KG1 (cell line): Measurements from ENCODE around the gene SCAP.
A peak's percentile ranks its signal among the peaks of the same experiment; 100 is the strongest.
"Not testable (repeated sequence)": the region's sequence is repeated elsewhere in the genome, so short reads cannot be mapped to it uniquely, and the experiment has no call there.

Experiments
- DNase-seq: peaks from one replicate; lab custom pipeline; 2025; lab: John Stamatoyannopoulos, UW

Gene SCAP

DNA sequence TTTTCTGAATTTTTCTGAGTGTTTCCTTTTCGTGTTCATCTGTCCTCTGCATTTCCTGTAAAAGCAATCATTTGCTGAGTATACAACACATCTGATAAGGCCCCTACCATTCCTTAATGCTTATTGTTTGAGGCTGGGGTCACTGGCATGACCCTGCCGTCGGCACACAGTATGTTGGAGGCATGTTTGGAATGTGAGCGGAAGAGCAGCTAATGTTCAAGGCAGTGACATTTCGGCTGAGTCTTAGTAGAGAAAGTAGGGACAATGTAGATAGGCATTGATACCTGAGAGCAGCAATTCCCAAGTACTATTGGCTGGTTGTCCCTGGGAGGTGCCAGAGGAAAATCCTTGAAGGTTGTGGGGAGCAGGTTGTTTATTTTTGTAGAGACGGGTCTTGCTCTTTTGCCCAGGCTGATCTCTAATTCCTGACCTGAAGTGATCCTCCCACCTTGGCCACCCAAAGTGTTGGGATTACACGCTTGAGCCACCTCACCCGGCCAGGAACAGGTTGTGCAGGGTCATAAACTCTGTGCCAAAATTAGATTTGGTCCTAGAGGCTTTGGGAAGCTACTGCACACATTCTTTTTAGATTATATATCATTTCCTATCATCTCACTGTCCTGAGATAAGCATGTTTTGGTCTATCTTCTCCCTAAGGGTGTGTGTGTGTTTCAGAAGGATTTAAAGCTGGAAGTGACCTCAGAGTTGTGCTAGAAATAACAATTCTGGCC lies 81.4 kb downstream of the SCAP start:
- no peak for DNase-seq

DNA sequence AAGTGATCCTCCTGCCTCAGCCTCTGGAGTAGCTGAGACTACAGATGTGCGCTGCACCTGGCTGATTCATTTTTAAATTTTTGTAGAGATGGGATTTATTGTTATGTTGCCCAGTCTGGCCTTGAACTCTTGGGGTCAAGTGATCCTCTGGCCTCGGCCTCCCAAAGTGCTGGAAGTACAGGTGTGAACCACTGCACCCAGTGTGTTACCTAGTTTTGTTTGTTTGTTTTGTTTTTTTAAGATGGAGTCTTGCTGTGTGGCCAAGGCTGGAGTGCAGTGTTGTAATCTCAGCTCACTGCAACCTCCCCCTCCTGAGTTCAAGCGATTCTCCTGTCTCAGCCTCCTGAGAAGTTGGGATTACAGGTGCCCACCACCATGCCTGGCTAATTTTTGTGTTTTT lies 82.8 kb downstream of the SCAP start:
- no peak for DNase-seq

DNA sequence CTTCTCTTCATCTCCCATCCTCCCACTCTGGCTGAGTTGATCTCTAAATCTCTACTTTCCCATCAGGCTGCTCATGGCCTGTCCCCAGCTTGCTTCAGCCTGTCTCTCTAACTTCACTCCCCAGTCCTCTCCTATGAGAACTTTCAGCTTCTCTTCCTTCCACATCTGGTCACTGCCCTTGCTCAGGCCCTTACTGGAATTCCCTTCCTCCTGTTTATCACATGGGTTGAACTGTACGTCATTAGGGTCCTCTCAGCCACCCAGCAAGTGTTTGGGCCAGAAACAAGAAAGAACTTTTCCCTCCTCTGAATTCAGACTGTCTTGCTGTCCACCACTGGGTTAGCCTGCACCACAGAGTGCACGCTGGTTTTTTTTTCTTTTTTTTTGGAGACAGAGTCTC lies 89.9 kb downstream of the SCAP start:
- DNase-seq, result no peak

DNA sequence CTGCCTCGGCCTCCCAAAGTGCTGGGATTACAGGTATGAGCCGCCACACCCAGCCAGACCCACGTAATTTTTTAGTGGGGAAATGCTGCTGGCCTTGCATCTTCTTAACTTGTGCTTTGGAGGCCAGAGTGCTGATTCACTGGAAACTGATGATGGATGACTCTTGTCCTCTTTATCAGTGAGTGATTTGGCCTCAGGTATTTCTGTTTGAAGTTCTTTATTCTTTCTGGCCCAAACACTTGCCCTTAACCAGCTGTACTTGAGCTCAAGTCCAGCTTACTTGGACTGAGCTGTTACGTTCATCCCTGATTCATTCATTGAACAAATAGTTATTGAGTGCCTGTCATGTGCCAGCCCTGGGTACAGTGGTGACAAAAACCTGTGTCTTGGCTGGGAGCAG lies 90.7 kb downstream of the SCAP start:
- no peak for DNase-seq

DNA sequence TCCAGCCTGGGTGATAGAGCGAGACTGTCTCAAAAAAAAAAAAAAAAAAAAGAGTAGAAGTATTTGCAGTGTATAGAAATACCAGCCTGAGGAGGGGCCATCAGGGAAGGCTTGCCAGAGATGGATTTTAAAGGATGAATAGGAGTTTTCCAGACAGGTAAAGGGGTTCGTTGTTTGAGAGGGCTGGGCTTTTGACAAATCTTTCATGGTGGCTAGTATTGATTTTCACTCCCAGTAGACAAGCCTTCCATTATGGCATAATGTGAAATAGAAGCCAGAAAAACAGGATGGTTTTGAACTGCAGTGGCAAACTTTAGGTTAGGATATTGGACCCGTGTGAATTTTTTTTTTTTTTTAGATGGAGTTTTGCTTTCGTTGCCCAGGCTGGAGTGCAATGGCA lies 91.3 kb downstream of the SCAP start:
- DNase-seq, result no peak

DNA sequence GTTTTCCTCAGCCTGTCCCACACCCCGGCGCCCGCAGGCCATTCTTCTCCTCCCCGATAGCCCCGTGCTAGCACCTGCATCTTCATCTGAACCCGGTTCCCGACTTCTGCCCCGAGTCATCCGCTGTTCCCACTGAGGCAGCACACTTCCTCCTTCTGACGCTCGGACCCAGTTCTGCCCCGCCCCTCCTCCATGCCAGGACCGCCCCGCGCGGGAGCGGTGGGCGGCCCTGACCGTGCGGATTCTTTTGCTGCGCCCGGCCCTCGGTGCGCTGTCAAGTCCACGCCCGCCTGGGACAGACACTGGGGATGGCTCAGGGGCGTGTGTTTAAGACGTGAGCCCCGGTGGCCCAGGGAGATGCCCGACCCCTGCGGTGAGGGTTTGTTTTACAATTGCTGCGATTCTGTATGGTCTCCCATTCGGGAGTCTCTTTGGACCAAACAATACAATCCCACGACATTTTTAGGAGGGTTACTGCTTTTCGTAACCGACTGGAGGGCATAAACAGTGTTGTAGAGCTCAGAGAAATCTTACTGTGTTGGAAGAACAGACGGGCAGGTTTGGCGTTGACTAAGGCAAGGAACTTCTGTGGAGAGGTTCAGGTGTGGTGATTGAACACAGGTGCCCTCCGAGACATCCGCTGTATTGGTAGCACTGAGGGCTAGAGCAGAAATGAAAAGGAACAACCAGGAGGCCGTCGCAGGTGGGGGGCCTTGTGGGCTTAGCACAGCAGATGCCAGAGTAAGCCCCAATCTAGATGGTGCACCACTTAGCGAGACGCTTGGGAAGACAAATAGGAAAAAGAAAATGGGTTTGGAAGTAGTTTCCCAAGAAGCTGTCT lies 94.2 kb downstream of the SCAP start:
- DNase-seq, result peak; percentile 58

DNA sequence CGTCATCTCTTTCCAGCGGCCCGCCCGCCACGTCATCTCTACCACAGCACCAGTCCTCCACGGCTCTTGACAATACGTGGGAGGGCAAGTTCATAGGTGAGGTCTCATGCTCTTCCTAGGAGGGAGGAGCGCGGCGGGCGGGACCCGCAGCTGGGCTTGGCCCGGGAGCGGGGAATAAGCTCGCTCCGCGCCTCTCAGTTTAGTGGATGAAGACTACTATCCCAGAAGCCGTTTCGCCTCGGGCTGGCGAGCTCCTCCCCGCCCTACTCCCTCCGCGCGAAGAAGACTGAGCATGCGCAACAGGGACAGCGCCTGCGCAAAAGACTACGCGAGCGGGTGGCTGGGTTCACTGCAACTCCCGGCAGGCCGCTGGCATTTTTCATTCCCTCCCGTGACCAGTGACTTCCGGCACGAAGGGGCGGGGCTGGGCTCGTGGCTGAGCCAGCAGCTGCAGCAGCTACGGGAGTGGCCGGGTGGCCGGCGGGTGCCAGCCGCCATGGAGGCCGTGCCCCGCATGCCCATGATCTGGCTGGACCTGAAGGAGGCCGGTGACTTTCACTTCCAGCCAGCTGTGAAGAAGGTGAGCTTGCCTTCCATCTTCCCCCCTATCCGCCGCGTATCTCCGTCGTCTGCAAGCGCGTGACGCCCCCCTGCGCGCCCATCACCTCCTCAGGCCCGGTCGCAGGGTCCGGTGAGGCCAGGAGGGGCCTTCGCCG lies 95.0 kb downstream of the SCAP start, which contains the start of gene PTPN23:
Gene PTPN23 (plus strand): TSS at position 421 of the 716 bp plus-strand sequence. CDS start 76 bp downstream, at position 497.
- peak; percentile 97 for DNase-seq

DNA sequence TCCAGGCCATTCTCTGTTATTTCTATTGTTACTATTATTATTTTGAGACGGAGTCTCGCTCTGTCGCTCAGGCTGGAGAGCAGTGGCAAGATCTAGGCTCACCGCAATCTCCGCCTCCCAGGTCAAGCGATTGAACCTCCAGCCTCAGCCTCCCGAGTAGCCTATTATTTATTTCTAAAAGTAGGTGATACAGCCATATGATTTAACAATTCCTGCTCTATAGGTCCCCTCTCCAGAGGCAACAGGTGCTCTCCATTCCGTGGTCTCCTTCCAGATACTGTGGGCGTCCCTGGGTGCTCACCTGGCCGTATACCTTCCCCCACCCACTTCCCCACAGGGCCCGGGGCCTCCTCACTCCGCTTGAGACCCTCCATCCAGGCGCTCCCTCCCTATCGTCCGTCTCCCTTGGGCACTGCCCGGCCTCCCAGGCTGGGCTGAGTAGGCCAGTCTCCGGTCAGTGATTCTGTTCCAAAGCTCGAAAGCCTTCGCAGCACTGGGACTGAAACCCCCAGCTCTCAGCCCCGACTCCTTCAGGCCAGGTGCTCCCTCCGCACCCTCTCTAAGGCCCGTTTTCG lies 95.6 kb downstream of the SCAP start:
- no peak for DNase-seq

DNA sequence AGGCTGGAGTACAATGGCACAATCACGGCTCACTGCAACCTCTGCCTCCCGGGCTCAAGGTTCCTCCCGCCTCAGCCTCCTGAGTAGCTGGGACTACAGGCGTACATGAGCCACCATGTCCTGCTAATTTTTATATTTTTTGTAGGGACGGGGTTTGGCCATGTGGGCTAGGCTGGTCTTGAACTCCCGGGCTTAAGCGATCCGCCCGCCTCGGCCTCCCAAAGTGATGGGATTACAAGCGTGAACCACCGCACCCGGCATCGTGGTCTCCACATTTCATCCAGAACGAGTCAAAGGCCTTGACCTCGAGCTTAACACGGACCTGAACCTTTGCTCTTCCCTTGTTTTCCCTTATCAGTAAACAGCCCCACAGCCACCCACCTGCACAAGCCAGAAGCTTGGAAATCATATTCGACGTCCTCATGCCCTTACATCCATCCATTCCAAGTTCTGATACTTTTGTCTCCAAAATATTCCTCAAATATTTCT lies 96.3 kb downstream of the SCAP start:
- no peak for DNase-seq

DNA sequence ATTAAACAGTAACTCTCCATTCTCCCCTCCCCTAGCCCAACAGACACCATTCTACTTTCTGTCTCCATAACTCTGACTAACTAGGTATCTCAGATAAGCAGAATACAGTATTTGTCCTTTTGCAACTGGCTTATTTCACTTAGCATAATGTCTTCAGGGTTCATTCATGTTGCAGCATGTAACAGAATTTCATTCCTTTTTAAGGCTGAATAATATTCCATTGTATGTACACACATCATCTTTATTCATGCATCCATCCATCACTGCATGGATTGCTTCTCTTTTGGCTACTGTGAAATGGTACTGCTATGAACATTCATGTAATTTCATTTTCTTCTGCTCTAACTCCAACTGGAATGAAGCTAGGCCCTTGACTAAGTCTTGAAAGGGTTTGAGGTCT lies 96.9 kb downstream of the SCAP start:
- no peak for DNase-seq

DNA sequence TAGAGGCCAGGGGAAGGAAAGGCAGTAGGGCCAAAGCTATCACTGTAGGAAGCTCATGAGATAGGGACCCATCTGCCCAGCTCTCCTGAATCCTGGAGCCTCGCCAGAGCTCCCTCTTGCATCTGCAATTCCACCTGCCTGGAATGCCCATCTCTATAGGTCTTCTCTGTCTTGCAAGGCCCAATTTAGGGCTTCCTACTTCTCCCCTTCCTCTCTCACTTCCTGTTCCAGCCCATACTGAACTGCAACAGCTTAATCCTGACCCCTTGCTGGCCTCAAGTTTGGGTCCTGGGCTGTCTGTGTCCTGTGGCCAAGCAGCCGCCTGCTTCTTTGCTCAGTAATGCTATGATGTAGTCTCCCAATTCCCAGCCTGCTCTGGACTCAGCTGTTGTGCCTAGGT lies 98.6 kb downstream of the SCAP start:
- DNase-seq, result no peak

DNA sequence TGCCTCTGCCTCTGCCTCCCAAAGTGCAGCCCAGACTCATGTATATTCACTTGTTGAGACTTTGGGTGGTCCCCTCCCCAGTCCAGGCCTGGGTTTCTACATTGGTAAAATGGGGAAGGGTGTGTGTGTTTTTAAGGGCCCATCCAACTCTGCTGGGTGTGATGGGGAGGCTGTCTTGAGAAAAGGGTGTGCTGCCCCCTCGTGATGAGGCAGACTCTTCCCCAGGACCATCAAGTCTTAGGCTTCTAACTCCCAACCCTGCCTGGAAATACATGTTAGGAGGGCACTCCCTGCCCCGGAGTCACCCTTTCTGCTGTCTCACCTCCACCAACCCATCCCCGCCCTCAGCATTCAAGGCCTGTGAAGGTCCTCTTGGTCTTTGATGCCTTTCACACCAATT lies 99.3 kb downstream of the SCAP start:
- no peak for DNase-seq

DNA sequence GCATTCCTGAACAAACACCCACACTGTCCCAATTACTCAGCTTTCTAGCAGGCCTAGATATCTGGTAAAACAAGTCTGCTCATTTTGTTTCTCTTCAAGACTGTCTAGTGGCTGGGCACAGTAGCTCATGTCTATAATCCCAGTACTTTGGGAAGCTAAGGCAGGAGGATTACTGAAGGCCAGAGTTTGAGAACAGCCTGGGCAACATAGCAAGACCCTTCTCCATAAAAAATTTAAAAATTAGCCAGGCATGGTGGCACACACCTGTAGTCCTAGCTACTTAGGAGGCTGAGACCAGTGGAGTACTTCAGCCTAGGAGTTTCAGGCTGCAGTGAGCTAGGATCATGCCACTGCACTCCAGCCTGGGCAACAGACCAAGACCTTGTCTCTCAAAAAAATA lies 101.2 kb downstream of the SCAP start:
- DNase-seq, result no peak

DNA sequence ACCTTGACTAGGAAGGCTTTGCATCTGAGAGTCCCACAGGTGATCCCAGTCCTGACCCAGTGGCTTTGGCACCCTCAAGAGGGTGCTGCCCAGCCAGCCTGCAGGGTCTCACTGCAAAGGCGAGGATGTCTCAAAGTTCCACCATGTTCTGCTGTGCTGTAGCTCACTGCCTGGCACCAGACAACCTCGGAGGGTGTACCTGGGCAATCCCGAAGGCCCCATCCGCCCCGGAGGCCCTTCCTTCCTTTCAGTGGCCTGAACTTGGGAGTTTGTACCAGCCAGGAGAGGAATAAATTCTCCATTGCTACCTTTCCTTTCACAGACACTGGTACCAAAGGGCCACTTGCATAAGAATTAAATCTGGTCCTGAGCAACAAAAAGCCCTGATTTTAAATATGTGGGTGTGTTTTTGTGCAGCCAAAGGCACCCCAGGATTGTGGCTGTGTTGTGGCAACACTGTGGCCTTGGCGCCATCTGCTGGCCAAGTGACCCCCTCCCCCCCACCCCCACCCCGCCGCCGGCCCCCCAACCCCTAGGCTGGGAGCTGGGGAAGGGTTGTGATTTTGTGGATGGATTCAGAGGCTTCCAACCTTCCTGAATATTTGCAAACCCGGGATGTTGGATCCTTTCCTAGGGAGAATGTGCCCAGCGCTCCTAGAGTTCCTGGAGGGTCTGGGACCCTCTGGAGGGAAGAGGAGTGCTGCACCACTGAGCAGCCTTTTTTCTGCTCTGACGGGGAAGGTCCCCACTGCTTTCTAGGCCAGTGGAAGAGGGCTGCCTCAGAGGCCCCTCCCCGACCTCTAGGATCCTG lies 104.6 kb downstream of the SCAP start:
- no peak for DNase-seq

DNA sequence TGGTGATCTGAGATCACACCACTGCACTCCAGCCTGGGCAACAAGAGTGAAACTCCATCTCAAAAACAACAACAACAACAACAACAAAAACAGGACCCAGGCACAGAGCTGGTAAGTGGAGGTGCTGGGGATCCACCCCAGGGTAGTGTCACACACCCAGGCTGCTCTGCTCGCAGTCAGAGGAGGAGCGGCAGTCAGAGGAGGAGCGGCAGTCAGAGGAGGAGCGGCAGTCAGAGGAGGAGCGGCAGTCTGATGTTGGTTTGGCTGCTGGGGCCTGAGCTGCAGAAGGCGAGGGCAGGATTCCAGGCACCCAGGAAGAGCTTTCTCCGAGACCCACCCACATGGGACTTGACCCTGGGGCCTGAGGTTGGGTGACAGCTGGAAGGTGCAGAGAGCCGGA lies 105.7 kb downstream of the SCAP start:
- not testable (repeated sequence) for DNase-seq

DNA sequence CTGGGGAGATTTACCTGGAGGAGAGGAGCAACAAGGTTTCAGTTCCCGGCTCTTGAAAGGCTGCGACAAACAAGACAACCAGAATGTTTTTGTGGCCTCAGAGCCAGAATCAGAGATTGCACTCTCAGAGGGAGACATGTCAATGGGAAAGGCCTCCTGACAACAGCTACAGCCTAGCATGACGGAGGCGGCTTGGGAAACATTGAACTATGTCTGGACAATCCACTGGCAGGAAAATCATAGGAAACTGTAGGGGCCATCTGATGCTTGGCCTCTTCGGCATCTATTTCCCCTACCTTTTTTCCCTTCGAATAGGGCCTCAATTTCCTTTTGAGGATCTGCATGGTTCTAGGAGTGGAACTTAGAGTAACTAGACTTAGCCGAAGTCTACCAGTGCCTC lies 108.1 kb downstream of the SCAP start:
- no peak for DNase-seq

DNA sequence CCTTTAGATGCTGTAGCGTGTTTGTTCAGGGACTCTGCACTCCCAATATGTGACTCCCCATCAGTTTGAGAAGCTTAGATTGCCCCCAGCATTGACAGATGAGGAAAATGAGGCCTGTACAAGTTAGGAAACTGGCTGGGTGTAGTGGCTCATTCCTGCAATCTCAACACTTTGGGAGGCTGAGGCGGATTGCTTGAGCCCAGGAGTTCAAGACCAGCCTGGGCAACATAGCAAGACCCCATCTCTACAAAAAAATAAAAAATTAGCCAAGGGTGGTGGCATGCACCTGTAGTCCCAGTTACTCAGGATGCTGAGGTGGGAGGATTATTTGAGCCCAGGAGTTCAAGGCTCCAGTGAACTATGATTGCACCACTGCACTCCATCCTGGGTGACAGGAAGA lies 108.9 kb downstream of the SCAP start:
- DNase-seq, result no peak

DNA sequence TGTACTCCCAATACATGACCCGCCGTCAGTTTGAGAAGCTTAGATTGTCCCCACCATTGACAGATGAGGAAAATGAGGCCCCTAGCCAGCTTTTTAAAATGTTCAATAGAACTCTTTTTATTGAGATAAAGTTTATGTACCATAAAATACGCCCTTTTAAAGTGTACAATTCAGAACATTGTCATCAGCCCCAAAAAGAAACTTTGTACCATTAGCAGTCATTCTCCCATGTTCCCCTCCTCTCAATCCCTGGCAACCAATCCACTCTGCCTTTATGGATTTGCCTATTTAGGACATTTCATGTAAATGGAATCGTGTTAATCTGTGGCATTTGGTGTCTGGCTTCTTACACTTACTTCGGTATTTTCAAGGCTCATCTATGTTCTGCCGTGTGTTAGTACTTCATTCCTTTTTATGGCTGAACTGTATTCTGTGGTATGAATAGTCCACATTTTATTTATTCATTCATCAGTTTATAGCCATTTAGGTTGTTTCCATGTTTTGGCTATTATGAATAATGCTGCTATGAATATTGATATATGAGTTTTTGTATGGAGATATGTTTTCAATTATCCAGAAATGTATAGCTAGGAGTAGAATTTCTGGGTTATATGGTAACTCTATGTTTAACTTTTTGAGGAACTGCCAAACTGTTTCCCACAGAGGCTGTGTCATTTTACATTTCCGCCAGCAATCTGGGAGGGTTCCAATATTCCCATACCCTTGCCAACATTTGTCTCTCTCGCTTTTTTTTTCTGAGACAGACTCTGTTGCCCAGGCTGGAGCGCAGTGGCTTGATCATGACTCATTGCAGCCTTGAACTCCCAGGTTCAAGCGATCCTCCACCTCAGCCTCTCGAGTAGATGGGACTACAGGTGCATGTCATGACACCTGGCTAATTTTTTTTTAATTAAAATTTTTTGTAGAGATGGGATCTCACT lies 110.3 kb downstream of the SCAP start:
- DNase-seq, result no peak
